Stimulated activated CD8-positive, alpha-beta memory T cell treated with anti-CD3 and anti-CD28 coated beads, Interleukin-12 subunit alpha, Interleukin-12 subunit beta, amount 100 ng/mL, for 4 hours (primary cell): ENCODE data around the gene FXN.
"Not testable (repeated sequence)": the region's sequence is repeated elsewhere in the genome, so short reads cannot be mapped to it uniquely, and the experiment has no call there.

Experiments used
- DNase-seq: peaks from one replicate; pipeline ENCODE4 v3.0.0-alpha.2; 2020; ENCODE audit warnings: low read depth

FXN gene

DNA sequence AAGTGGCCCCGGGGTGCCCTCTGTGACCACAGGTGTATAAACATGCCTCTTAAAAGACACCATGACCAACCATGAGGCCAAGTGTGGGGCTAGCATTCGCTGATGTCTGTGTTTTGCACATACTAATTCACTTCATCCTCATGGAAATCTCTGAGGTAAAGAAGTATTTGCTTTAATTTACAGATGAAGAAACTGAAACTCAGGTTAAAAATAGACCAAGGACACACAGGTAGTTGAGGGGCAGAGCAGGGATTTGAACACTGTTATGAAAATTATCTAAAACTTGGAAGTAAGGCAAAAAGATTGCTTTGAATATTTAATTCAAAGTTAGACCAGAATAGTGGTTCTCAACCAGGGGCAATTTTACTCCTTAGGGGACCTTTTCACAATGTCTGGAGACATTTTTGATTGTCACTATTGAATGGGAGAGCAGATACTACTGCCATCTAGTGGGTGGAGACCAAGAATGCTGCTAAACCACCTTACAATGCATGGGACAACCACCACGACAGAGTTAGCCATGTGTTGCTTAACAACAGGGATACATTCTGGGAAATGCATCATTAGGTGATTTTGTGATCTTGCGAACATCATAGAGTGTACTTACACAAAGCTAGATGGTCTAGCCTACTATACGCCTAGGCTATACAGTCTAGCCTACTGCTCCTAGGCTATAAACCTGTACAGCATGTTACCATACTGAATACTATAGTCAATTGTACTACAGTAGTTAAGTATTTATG is 8.0 kb upstream of the FXN start:
- DNase-seq = no peak

GRCh38 chr9:69028754-69029153 is 6.8 kb upstream of the FXN start:
- no peak for DNase-seq

GRCh38 chr9:69029535-69029934 is 6.0 kb upstream of the FXN start:
- DNase-seq = no peak

DNA sequence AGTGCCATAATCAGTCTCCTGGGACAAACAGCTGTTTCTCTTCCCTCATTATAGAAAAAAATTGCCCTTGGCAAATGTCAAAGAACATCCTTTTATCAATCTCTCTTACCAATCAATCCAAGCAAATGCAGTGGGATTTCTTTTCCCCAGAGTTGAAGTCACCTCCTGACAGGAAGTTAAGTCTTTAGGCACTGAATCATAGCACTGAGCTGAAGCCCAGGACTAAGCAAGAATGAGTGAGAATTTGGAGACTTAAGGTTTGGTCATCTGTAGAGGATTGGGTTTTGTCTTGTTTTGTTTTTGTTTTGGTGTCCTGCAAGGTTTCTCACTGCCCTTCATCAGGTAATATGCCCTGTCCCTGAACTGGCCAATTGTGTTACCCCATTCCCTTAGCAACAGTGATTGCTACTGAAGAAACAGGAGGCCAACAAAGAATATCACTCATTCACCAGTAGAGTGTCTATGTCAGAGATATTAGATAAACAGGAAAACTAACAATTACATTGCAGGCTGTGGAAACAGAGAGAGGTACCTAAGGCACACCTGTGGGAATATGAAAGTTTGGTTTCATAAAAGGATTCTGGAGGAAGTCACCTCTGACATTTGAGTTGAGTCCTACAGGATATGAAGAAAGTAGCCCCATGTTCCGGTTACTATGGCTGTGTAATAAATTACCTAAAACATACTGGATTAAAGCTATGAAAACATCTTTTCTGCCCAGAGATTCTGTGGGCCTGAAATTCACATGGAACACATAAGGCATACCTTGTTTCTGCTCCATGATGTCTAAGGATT is 4.5 kb upstream of the FXN start:
- DNase-seq = no peak

DNA sequence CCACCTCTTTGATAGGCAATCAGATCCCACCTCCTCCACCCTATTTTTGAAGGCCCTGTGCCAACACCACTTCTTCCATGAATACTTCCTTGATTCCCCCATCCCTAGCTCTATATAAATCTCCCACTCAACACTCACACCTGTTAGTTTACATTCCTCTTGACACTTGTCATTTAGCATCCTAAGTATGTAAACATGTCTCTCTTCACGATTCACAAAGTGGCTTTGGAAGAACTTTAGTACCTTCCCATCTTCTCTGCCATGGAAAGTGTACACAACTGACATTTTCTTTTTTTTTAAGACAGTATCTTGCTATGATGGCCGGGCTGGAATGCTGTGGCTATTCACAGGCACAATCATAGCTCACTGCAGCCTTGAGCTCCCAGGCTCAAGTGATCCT is 1.5 kb upstream of the FXN start:
- DNase-seq = no peak

GRCh38 chr9:69036309-69036708 is 757 bp downstream of the FXN start:
- DNase-seq = no peak

DNA sequence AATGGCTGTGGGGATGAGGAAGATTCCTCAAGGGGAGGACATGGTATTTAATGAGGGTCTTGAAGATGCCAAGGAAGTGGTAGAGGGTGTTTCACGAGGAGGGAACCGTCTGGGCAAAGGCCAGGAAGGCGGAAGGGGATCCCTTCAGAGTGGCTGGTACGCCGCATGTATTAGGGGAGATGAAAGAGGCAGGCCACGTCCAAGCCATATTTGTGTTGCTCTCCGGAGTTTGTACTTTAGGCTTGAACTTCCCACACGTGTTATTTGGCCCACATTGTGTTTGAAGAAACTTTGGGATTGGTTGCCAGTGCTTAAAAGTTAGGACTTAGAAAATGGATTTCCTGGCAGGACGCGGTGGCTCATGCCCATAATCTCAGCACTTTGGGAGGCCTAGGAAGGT is 1.2 kb downstream of the FXN start:
- DNase-seq = no peak

GRCh38 chr9:69040646-69041045 is 5.1 kb downstream of the FXN start:
- DNase-seq = no peak

DNA sequence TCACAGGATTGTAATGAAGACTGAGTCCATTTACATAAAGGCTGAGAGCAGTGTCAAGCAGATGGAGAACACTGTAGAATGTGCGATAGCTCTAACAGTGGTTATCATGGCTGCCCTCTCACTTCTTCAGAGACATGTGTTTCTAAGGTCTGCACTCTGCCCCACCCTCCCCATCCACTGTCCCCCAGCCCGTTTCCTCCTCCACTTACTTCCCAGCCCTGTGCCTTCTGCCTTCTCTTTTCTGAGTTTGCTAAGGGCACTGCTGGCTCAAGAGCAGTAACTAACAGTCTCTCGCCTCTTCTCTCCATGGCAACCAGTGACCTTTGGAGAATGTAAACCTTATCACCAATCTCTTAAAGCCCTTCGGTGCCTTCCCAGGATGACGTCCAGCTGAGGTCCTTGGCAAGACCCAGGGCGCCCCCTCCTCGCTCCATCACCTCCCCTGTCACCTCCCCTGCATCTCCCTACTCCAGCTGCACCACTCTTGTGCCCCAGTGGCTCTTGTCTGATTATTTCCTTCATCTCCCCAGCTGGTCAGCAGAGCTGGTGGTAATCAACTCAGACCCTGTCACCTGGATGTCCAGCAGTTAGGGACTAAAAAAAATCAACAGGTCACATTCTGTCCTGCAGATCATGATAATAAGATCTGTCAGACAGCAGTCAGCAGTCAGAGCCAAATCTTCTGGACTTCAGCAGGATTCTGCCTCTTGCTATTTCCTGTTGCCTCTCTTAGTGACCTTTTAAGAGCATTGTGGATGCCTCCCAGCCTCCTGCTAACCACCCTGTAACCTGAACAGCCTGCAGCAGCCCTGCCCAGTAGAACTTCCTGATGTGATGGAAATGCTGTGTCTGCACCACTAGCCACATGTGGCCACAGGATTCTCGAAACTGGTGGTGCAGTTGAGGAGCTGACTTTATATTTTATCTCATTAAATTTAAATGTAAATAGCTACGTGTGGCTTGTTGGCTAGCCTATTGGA is 9.0 kb downstream of the FXN start:
- no peak for DNase-seq

DNA sequence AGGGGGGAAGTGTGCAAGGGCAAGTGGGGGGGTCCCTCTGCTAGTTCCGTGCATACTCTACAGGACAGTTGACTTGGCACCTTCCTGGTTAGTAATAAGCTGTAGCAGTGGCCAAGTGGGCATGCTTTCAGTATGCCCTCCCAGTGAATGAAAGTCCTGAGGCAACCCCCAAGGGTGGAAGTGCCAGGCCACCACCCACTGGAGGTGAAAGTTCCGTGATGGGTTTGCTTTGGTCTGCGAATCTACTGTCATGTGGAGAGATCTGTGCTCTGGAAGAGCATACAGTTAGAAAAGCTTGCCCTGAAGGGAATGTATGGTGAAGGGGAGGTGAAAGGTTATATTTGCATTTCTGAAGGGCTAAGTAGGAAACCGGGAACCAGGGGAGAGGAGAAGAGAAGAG is 10.3 kb downstream of the FXN start:
- DNase-seq = no peak

DNA sequence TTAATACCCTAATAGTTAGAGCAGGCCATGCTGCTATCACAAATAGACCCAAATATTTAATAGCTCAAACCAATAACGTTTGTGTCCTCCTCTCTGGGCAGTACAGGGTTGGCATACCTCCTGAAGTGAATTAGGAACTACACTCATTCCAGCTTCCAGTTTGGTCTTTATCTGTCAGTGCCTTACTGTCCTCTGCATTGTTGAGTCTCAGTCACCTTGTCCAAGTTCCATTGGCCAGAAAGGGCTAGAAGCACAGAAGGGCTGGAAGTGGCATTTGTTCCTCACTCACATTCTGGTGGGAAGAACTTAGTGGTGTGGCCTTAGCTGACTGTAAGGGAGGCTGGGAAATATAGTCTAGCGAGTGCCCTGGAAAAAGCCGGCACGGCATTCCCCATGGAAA is 11.2 kb downstream of the FXN start:
- DNase-seq = no peak

- no peak for DNase-seq
Measured at GRCh38 chr9:69047371-69047770, 11.8 kb downstream of the FXN start.

DNA sequence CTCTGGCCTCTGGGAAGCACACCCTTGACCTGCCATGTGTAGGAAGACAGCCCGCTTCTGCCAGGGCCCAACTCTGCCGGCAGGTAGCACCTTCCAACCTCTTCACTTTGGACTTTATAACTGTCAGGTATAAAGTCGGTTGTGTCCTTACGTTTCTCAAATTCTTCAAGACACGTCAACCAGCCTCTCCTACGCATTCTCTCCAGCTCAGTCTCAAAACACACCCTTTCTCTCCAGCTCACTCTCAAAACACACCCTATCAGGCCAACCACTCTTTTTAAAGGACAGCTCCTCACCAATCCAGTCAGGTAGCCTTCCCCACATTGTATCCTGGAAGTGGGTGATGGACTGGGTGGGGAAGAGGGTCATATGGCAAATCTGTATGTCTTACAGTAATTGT is 13.5 kb downstream of the FXN start:
- no peak for DNase-seq

GRCh38 chr9:69050936-69051335 is 15.4 kb downstream of the FXN start:
- DNase-seq = not testable (repeated sequence)

- no peak for DNase-seq
Measured at GRCh38 chr9:69054989-69055388, 19.4 kb downstream of the FXN start.

DNA sequence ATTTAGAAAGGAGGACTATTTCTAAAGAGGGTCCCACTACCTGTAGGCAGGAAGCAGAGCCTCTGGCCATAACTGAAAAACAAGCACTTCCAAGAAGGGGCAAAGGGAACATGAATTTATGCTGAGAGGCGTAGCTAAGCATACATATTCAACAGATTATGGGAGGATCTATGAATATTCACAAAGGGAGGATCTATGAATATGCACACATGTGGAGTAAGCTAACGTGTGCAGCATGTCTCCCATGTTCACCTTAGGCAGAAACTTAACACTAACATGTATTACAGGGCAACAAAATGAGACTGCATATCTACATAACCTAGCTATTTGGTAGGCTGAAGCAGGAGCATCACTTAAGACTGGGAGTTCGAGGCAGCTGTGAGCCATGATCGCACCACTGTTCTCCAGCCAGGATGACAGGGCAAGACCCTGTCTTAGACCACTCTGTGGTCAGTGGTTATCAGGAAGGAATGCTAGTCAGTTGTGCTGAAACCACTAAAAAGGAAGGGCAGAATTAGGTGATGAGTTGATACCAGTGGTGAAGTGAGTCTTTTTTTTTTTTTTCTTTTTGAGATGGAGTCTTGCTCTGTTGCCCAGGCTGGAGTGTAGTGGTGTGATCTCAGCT is 20.8 kb downstream of the FXN start:
- DNase-seq = no peak

DNA sequence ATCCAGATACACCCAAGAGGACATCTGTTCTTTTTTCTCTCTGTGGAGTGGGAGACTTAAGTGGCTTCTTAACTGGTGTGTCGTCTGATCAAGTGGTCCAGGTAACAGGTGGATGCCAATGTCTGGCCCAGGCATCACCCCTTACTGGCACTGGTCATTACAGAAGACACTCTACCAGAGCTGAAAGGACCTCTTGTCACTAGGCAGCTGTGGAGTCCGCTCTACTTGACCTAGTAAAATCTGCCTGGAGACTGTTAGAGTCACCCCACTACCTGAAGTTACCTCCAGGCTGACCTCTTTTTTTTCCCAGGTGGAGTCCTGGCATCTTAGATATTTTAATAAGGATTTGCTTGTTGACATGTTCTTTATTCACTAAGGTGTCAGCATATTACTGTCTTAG is 22.5 kb downstream of the FXN start:
- no peak for DNase-seq

DNA sequence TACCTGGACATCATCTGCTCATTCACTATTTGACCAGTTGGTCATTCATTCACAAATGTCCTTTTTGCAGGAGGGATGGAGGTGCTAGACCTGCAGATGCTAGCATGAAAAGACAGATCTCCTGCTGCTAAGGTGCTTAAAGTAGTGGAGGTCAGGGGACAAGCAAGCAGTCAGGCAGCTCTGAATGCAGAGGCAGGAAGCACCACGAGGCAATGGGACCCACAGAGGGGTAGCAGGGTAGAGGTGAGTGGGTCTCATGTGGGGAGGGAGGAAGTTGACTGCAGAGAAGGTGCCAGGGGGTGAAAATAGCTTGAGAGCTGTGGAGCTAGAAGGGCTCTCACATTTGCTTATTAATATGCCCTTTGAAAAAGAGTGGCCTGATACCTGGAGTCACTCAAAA is 25.2 kb downstream of the FXN start:
- DNase-seq = no peak

- no peak for DNase-seq
Measured at GRCh38 chr9:69062195-69062594, 26.6 kb downstream of the FXN start.

DNA sequence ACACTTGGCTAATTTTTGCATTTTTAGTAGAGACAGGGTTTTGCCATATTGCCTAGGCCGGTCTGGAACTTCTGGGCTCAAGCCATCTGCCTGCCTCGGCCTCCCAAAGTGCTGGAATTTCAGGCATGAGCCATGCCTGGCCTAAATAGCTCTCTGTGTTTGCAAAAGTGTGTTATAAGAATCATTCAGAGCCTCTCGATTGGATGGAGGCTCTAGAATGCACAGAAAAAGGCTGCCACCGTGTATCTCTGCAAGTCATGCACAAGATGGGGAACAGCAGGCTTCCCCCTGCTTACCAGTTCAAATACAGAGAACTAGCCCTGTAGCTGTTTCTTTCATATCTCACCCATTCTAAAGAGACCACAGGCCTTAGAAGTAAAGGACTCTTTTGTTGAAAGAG is 28.3 kb downstream of the FXN start:
- DNase-seq = no peak

DNA sequence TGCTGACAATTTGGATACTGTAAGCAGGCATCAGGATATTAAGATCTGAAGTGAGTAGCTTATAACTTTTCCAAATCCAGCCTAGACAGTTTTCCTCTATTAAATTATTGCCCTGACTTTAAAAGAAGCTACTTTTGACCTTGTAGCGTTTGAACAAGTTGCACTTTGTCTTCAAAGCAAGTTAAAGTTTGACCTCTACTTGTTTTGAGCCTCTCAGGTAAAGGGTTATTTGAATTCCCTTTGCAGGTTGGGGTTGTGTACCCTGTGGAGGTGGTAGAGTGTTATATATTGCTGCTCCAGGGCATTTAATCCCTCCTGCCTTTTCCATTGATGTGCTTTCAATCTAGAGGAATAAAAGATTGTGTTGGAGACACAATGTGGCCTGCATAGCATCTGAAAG is 30.1 kb downstream of the FXN start:
- DNase-seq = no peak

- DNase-seq = no peak
Measured at GRCh38 chr9:69066955-69067354, 31.4 kb downstream of the FXN start.
